K562 (cell line): Measurements from ENCODE around the gene PRR5. TPM values are rescaled to one million over a fixed set of nuclear protein-coding genes. Genes with fewer than 3 reads are reported as not detected.
A peak's percentile ranks its signal among the peaks of the same experiment; 100 is the strongest.

ENCODE experiments used
- BRD9 ChIP-seq: fragments of 450-650 bp; IDR thresholded peaks from 2 replicates; pipeline ENCODE4 v1.6.1; 2018; ENCODE audit warnings: low read depth; ENCODE audit not compliant: partially characterized antibody
- CC2D1A ChIP-seq: fragments of 450-650 bp; IDR thresholded peaks from 2 replicates; pipeline ENCODE4 v1.6.1; 2017; ENCODE audit warnings: mild to moderate bottlenecking
- CHD4 ChIP-seq: fragments of 200-600 bp; sonication (generic); IDR thresholded peaks from 3 replicates; pipeline ENCODE4 v1.6.1; 2012; ENCODE audit warnings: low read depth, mild to moderate bottlenecking, mixed read lengths, low read length, inconsistent platforms; ENCODE audit not compliant: insufficient read depth, insufficient replicate concordance, poor library complexity, severe bottlenecking
- CREBBP ChIP-seq: IDR thresholded peaks from one replicate; pipeline ENCODE4 v1.6.1; 2012; ENCODE audit warnings: low read depth, mild to moderate bottlenecking, control low read depth, inconsistent platforms, low read length
- EGR1 ChIP-seq: fragments of 450-650 bp; conservative IDR thresholded peaks from 2 replicates; pipeline ENCODE4 v1.6.1; 2017; ENCODE audit warnings: mild to moderate bottlenecking
- KLF16 ChIP-seq: IDR thresholded peaks from 2 replicates; pipeline ENCODE4 v1.6.1; 2016; ENCODE audit warnings: antibody characterized with exemption
- MCM3 ChIP-seq: fragments of 450-650 bp; IDR thresholded peaks from 2 replicates; pipeline ENCODE4 v1.6.1; 2016
- MIER1 ChIP-seq: fragments of 450-650 bp; IDR thresholded peaks from 2 replicates; pipeline ENCODE4 v1.6.1; 2016; ENCODE audit warnings: antibody characterized with exemption, mild to moderate bottlenecking, low read depth
- POLR2G ChIP-seq: fragments of 200-400 bp; formaldehyde crosslinking; IDR thresholded peaks from 2 replicates; pipeline ENCODE4 v1.6.1; 2017; ENCODE audit warnings: low read depth, mild to moderate bottlenecking, antibody characterized with exemption, low read length, moderate library complexity
- PTBP1 ChIP-seq: fragments of 200-400 bp; formaldehyde crosslinking; IDR thresholded peaks from 2 replicates; pipeline ENCODE4 v1.6.1; 2017; ENCODE audit warnings: low read depth, low read length
- SMARCA5 ChIP-seq: fragments of 450-650 bp; IDR thresholded peaks from 2 replicates; pipeline ENCODE4 v1.6.1; 2016
- TAF15 ChIP-seq: fragments of 200-400 bp; formaldehyde crosslinking; IDR thresholded peaks from 2 replicates; pipeline ENCODE4 v1.6.1; 2017; ENCODE audit warnings: mild to moderate bottlenecking, low read depth, low read length, moderate library complexity
- ZBTB40 ChIP-seq, 2 experiments: fragments of 450-650 bp in 1 of 2; sonication (generic) in 1 of 2; formaldehyde crosslinking in 1 of 2; IDR thresholded peaks; 2 replicates each; pipeline versions ENCODE4 v1.7.1 to v1.9.0; 2016 to 2022; ENCODE audit warnings: inconsistent platforms in 1 of 2, mild to moderate bottlenecking in 1 of 2, missing genetic modification reagents in 1 of 2
- ZFPM2 ChIP-seq: fragments of 250-450 bp; sonication (Bioruptor Pico); IDR thresholded peaks from 2 replicates; pipeline ENCODE4 v1.5.1; 2022; ENCODE audit warnings: mild to moderate bottlenecking
- polyA plus RNA-seq, 8 experiments: library from polyadenylated mRNA; depleted of rRNA in 4 of 8; stranded (reverse) in 5 of 8; unstranded in 3 of 8; fragments of >200 nt; fragmentation: Nextera tagmentation in 2 of 8; fragmentation: Illumina TruSeq in 1 of 8; extraction: Ambion mirVana in 2 of 8; extraction: Trizol in 1 of 8; gene quantifications; 2 replicates each; pipeline versions ENCODE4 v1.2.1 to v1.2.3, GENCODE V29; 2011 to 2014; ENCODE audit warnings: inconsistent platforms in 1 of 8, missing spikeins in 1 of 8
- total RNA-seq, 7 experiments: library from RNA; depleted of rRNA in 6 of 7; stranded (reverse); fragments of >200 nt in 6 of 7; fragmentation: Illumina TruSeq in 2 of 7; extraction: Trizol in 2 of 7; gene quantifications; 2 replicates each; pipeline versions ENCODE4 v1.2.1 to v1.2.3, GENCODE V29; 2011 to 2021; ENCODE audit warnings: low replicate concordance in 1 of 7
- TF ChIP-seq, protein P1 (sequence below), 3 experiments: IDR thresholded peaks in 2 of 3; conservative IDR thresholded peaks in 1 of 3; 2 replicates each; pipeline ENCODE4 v1.5.1; 2011 to 2012; ENCODE audit warnings: low read length in 3 of 3, mild to moderate bottlenecking in 3 of 3, control low read depth in 2 of 3, improper control_type of control experiment in 1 of 3, inconsistent platforms in 1 of 3, low read depth in 1 of 3, mixed read lengths in 1 of 3, moderate library complexity in 1 of 3; ENCODE audit not compliant: insufficient read depth in 2 of 3
- TF ChIP-seq, protein P2 (sequence below): IDR thresholded peaks from 3 replicates; pipeline ENCODE4 v1.6.1; 2011; ENCODE audit warnings: borderline replicate concordance, mild to moderate bottlenecking; ENCODE audit not compliant: insufficient read length, insufficient read depth

PRR5 gene
- total and polyA plus RNA-seq, 9 of the 15 experiments (the other 6 are each of a cell fraction or from before 2014, with no cell fraction given), result 0.13 to 21.0 (median 7.5) TPM

DNA sequence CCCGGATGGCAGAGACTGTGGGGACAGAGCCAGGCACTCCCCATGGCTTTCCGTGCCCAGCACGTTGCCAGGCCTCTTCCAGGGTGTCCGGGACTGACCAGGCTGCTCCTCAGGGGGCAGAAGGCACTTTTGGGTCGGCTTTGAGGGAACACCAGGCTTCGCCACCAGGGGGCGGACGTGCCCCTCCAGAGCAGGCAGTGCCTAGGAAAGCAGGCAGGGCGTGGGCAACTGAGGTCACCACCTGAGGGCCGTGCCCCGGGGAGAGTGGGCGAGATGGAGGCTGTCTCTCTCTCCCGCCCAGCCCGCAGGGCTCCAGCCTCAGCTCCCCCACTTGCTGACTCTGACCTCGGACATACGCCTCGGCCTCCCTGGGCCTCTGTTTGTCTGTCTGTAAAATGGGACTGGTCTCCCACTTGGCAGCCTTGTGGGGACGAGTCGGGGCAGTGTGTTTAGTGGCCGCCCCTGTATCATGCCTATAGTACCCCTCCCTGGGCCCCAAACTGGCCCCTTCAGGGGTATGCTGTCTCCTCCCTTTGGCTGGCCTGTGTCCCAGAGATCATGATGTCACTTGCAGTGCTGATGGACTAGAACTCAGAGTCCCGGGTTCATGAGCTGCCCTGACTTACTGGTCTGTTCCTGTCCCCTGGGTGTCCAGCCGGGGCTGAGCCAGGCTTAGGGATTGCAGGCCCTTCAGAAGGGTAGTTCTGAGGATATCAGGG is 4.4 kb upstream of the PRR5 start (continued):
- no peak for TF ChIP-seq TAF15
- TF ChIP-seq ZFPM2 (CRISPR knock-in tag), result no peak
- 0 out of 2 replicates have a peak, but pooled peaks have one; percentile 57 for TF ChIP-seq CC2D1A
- no peak for TF ChIP-seq ZBTB40 (IDR thresholded peaks at IDR 0.05)
- no peak for TF ChIP-seq ZBTB40 (CRISPR knock-in tag; IDR thresholded peaks at IDR 0.05)
- peak; percentile 87 for TF ChIP-seq SMARCA5
- TF ChIP-seq, protein P1, sequence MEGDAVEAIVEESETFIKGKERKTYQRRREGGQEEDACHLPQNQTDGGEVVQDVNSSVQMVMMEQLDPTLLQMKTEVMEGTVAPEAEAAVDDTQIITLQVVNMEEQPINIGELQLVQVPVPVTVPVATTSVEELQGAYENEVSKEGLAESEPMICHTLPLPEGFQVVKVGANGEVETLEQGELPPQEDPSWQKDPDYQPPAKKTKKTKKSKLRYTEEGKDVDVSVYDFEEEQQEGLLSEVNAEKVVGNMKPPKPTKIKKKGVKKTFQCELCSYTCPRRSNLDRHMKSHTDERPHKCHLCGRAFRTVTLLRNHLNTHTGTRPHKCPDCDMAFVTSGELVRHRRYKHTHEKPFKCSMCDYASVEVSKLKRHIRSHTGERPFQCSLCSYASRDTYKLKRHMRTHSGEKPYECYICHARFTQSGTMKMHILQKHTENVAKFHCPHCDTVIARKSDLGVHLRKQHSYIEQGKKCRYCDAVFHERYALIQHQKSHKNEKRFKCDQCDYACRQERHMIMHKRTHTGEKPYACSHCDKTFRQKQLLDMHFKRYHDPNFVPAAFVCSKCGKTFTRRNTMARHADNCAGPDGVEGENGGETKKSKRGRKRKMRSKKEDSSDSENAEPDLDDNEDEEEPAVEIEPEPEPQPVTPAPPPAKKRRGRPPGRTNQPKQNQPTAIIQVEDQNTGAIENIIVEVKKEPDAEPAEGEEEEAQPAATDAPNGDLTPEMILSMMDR (IDR thresholded peaks at IDR 0.05 in 2 of 3, conservative IDR thresholded peaks at IDR 0.05 in 1 of 3; ENCODE audit: insufficient read depth in 2 of 3, low read depth in 1 of 3, low read length in 3 of 3), result peak; percentile 73 to 90 (median 79)
- TF ChIP-seq MIER1, result no peak
- TF ChIP-seq CHD4, result peak; percentile 83
- TF ChIP-seq POLR2G, result no peak
- no peak for TF ChIP-seq MCM3
- peak; percentile 65 for TF ChIP-seq EGR1
- 0 out of 2 replicates have a peak, but pooled peaks have one; percentile 57 for TF ChIP-seq PTBP1
- no peak for TF ChIP-seq BRD9
- TF ChIP-seq, protein P2, sequence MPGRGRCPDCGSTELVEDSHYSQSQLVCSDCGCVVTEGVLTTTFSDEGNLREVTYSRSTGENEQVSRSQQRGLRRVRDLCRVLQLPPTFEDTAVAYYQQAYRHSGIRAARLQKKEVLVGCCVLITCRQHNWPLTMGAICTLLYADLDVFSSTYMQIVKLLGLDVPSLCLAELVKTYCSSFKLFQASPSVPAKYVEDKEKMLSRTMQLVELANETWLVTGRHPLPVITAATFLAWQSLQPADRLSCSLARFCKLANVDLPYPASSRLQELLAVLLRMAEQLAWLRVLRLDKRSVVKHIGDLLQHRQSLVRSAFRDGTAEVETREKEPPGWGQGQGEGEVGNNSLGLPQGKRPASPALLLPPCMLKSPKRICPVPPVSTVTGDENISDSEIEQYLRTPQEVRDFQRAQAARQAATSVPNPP, result no peak
- no peak for TF ChIP-seq CREBBP
- no peak for TF ChIP-seq KLF16
